A673 (cell line): ENCODE results near the gene PHF21A.

Source experiments
- EZH2 ChIP-seq: fragments of 200-600 bp; sonication (generic); IDR thresholded peaks from 2 replicates; pipeline ENCODE4 v1.6.1; 2017; ENCODE audit warnings: borderline replicate concordance, low read depth, mild to moderate bottlenecking, mixed read lengths, antibody characterized with exemption, low read length; ENCODE audit not compliant: poor library complexity, severe bottlenecking
- TF ChIP-seq, protein P1 (sequence below): fragments of 300-800, 200-600 bp; sonication (generic); conservative IDR thresholded peaks from 2 replicates; pipeline ENCODE4 v1.5.1; 2017; ENCODE audit warnings: low read depth, mild to moderate bottlenecking, antibody characterized with exemption, low read length, moderate library complexity, mixed read lengths

GRCh38 chr11:45899448-45900174 is 221.6 kb downstream of the PHF21A start:
- TF ChIP-seq, protein P1, sequence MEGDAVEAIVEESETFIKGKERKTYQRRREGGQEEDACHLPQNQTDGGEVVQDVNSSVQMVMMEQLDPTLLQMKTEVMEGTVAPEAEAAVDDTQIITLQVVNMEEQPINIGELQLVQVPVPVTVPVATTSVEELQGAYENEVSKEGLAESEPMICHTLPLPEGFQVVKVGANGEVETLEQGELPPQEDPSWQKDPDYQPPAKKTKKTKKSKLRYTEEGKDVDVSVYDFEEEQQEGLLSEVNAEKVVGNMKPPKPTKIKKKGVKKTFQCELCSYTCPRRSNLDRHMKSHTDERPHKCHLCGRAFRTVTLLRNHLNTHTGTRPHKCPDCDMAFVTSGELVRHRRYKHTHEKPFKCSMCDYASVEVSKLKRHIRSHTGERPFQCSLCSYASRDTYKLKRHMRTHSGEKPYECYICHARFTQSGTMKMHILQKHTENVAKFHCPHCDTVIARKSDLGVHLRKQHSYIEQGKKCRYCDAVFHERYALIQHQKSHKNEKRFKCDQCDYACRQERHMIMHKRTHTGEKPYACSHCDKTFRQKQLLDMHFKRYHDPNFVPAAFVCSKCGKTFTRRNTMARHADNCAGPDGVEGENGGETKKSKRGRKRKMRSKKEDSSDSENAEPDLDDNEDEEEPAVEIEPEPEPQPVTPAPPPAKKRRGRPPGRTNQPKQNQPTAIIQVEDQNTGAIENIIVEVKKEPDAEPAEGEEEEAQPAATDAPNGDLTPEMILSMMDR: no peak
- no peak for TF ChIP-seq EZH2
